ENCODE data around the gene SLCO2A1. TPM values are rescaled to one million over a fixed set of nuclear protein-coding genes. Genes with fewer than 3 reads are reported as not detected.

Gene SLCO2A1
- total and polyA plus RNA-seq, 2 donors from 2014 or later = 27.2 to 169 TPM

GRCh38 chr3:133980035-133980434 lies 49.7 kb downstream of the SLCO2A1 start:
- Histone ChIP-seq H3K27me3 (ENCODE audit: control insufficient read depth, insufficient read depth, low read length) (no peaks in the 10 kb centered on the region), H3K4me3 (ENCODE audit: low read length in 3 of 3) (no peak overlapping the region), H3K27ac (ENCODE audit: low read depth in 2 of 2, low read length in 2 of 2) (no peak overlapping the region), H3K9ac (ENCODE audit: low read length in 3 of 3) (no peak overlapping the region), H3K9me3 (ENCODE audit: control insufficient read depth in 2 of 3, insufficient read depth in 1 of 3, low read length in 3 of 3) (no peaks in the 10 kb centered on the region), H3K4me1 (ENCODE audit: control insufficient read depth in 2 of 3, insufficient read depth in 2 of 3, low read depth in 1 of 3, low read length in 3 of 3) (peaks cover 2 to 15% (median 3%) of the 10 kb centered on the region in 3 donors), H3K36me3 (ENCODE audit: control insufficient read depth in 2 of 3, insufficient read depth in 3 of 3, low read length in 3 of 3) (no peaks in the 10 kb centered on the region)
- intact Hi-C loops (cut with DNase I) = no loop called here
- no peak for FAIRE-seq
- no peak for DNase-seq
- TF ChIP-seq CTCF (IDR thresholded peaks at IDR 0.05; ENCODE audit: borderline replicate concordance, extremely low read depth, insufficient read depth) = no peak

GRCh38 chr3:133979553-133979952 lies 50.2 kb downstream of the SLCO2A1 start:
- intact Hi-C loops (cut with DNase I) = no loop called here
- Histone ChIP-seq H3K36me3 (ENCODE audit: control insufficient read depth in 2 of 3, insufficient read depth in 3 of 3, low read length in 3 of 3) (no peaks in the 10 kb centered on the region), H3K27me3 (ENCODE audit: control insufficient read depth, insufficient read depth, low read length) (no peaks in the 10 kb centered on the region), H3K27ac (ENCODE audit: low read depth in 2 of 2, low read length in 2 of 2) (no peak overlapping the region), H3K4me1 (ENCODE audit: control insufficient read depth in 2 of 3, insufficient read depth in 2 of 3, low read depth in 1 of 3, low read length in 3 of 3) (peaks cover 2 to 15% (median 3%) of the 10 kb centered on the region in 3 donors), H3K9me3 (ENCODE audit: control insufficient read depth in 2 of 3, insufficient read depth in 1 of 3, low read length in 3 of 3) (no peaks in the 10 kb centered on the region), H3K9ac (ENCODE audit: low read length in 3 of 3) (no peak overlapping the region), H3K4me3 (ENCODE audit: low read length in 3 of 3) (no peak overlapping the region)
- no peak for FAIRE-seq
- no peak for TF ChIP-seq CTCF (IDR thresholded peaks at IDR 0.05; ENCODE audit: borderline replicate concordance, extremely low read depth, insufficient read depth)
- no peak for DNase-seq

GRCh38 chr3:133977568-133977967 lies 52.2 kb downstream of the SLCO2A1 start:
- no peaks in the 10 kb centered on the region for H3K36me3 ChIP-seq (ENCODE audit: control insufficient read depth in 2 of 3, insufficient read depth in 3 of 3, low read length in 3 of 3)
- no peaks in the 10 kb centered on the region for H3K9me3 ChIP-seq (ENCODE audit: control insufficient read depth in 2 of 3, insufficient read depth in 1 of 3, low read length in 3 of 3)
- no peak for TF ChIP-seq CTCF (IDR thresholded peaks at IDR 0.05; ENCODE audit: borderline replicate concordance, extremely low read depth, insufficient read depth)
- H3K27ac ChIP-seq (ENCODE audit: low read depth in 2 of 2, low read length in 2 of 2) = no peak overlapping the region
- no peak for DNase-seq
- no peak for FAIRE-seq
- H3K27me3 ChIP-seq (ENCODE audit: control insufficient read depth, insufficient read depth, low read length) = no peaks in the 10 kb centered on the region
- intact Hi-C loops (cut with DNase I) = no loop called here
- H3K9ac ChIP-seq (ENCODE audit: low read length in 3 of 3) = no peak overlapping the region
- H3K4me3 ChIP-seq (ENCODE audit: low read length in 3 of 3) = no peak overlapping the region
- H3K4me1 ChIP-seq (ENCODE audit: control insufficient read depth in 2 of 3, insufficient read depth in 2 of 3, low read depth in 1 of 3, low read length in 3 of 3) = peaks cover 0 to 5% (median 0%) of the 10 kb centered on the region in 3 donors
